K562 (cell line): ENCODE data around the gene ERVK3-1. TPM values are rescaled to one million over a fixed set of nuclear protein-coding genes. Genes with fewer than 3 reads are reported as not detected.

Experiments
- BACH1 ChIP-seq: fragments of 200-800 bp; sonication (Bioruptor generic); IDR thresholded peaks from 2 replicates; pipeline ENCODE4 v1.6.1; 2016; ENCODE audit warnings: missing genetic modification characterization, missing compliant biosample characterization
- CCAR2 ChIP-seq: fragments of 200-400 bp; formaldehyde crosslinking; IDR thresholded peaks from 2 replicates; pipeline ENCODE4 v1.6.1; 2017; ENCODE audit warnings: mild to moderate bottlenecking, low read depth, low read length
- GATA2 ChIP-seq: sonication (generic); formaldehyde crosslinking; IDR thresholded peaks from 2 replicates; pipeline ENCODE4 v1.4.0; 2020; ENCODE audit warnings: mild to moderate bottlenecking, missing genetic modification reagents
- HDAC8 ChIP-seq: fragments of 450-650 bp; IDR thresholded peaks from 2 replicates; pipeline ENCODE4 v1.6.1; 2016; ENCODE audit warnings: mild to moderate bottlenecking, missing genetic modification characterization, moderate library complexity, missing compliant biosample characterization
- MTA2 ChIP-seq: fragments of 450-650 bp; IDR thresholded peaks from 2 replicates; pipeline ENCODE4 v1.6.1; 2016; ENCODE audit warnings: low read depth
- NRF1 ChIP-seq, 2 experiments: fragments of 450-650 bp; IDR thresholded peaks in 1 of 2; conservative IDR thresholded peaks in 1 of 2; 2 replicates each; pipeline ENCODE4 v1.6.1; 2014; ENCODE audit warnings: mild to moderate bottlenecking in 2 of 2
- PHB ChIP-seq: fragments of 250-450 bp; sonication (Bioruptor Pico); IDR thresholded peaks from 2 replicates; pipeline ENCODE4 v1.5.0; 2021
- TSC22D4 ChIP-seq: fragments of 450-650 bp; IDR thresholded peaks from 2 replicates; pipeline ENCODE4 v1.6.1; 2016; ENCODE audit warnings: missing genetic modification characterization, missing biosample characterization, control low read depth
- ZNF121 ChIP-seq: sonication (generic); formaldehyde crosslinking; conservative IDR thresholded peaks from 2 replicates; pipeline ENCODE4 v1.8.0; 2022; ENCODE audit warnings: missing genetic modification reagents
- ZNF174 ChIP-seq: fragments of 250-450 bp; sonication (Bioruptor Pico); IDR thresholded peaks from 2 replicates; pipeline ENCODE4 v1.4.0; 2020; ENCODE audit warnings: mild to moderate bottlenecking
- ZNF3 ChIP-seq: fragments of 250-450 bp; sonication (Bioruptor Pico); IDR thresholded peaks from 2 replicates; pipeline ENCODE4 v1.5.0; 2021; ENCODE audit warnings: mild to moderate bottlenecking, moderate library complexity
- ZNF41 ChIP-seq: fragments of 250-450 bp; sonication (Bioruptor Pico); conservative IDR thresholded peaks from 2 replicates; pipeline ENCODE4 v1.4.0; 2020; ENCODE audit warnings: mild to moderate bottlenecking
- ZNF668 ChIP-seq: fragments of 250-450 bp; sonication (Bioruptor Pico); IDR thresholded peaks from 2 replicates; pipeline ENCODE4 v1.8.0; 2022; ENCODE audit warnings: mild to moderate bottlenecking, inconsistent platforms
- ZNF785 ChIP-seq: fragments of 250-450 bp; sonication (Bioruptor Pico); IDR thresholded peaks from 2 replicates; pipeline ENCODE4 v1.4.0; 2020; ENCODE audit warnings: mild to moderate bottlenecking
- polyA plus RNA-seq, 8 experiments: library from polyadenylated mRNA; depleted of rRNA in 4 of 8; stranded (reverse) in 5 of 8; unstranded in 3 of 8; fragments of >200 nt; fragmentation: Nextera tagmentation in 2 of 8; fragmentation: Illumina TruSeq in 1 of 8; extraction: Ambion mirVana in 2 of 8; extraction: Trizol in 1 of 8; gene quantifications; 2 replicates each; pipeline versions ENCODE4 v1.2.1 to v1.2.3, GENCODE V29; 2011 to 2014; ENCODE audit warnings: inconsistent platforms in 1 of 8, missing spikeins in 1 of 8
- total RNA-seq, 7 experiments: library from RNA; depleted of rRNA in 6 of 7; stranded (reverse); fragments of >200 nt in 6 of 7; fragmentation: Illumina TruSeq in 2 of 7; extraction: Trizol in 2 of 7; gene quantifications; 2 replicates each; pipeline versions ENCODE4 v1.2.1 to v1.2.3, GENCODE V29; 2011 to 2021; ENCODE audit warnings: low replicate concordance in 1 of 7
- TF ChIP-seq, protein P1 (sequence below): IDR thresholded peaks from 2 replicates; pipeline ENCODE4 v1.6.1; 2012; ENCODE audit warnings: low read depth, low read length, improper control_type of control experiment, borderline replicate concordance
- TF ChIP-seq, protein P2 (sequence below): fragments of 450-650 bp; IDR thresholded peaks from 2 replicates; pipeline ENCODE4 v1.6.1; 2016; ENCODE audit warnings: antibody characterized with exemption
- TF ChIP-seq, protein P3 (sequence below): fragments of 450-650 bp; formaldehyde crosslinking; IDR thresholded peaks from 2 replicates; pipeline ENCODE4 v1.4.0; 2020; ENCODE audit warnings: mild to moderate bottlenecking, mixed read lengths
- TF ChIP-seq, protein P4 (sequence below), 2 experiments: fragments of 450-650 bp; conservative IDR thresholded peaks; 2 replicates each; pipeline ENCODE4 v1.6.1; 2017; ENCODE audit warnings: mild to moderate bottlenecking in 2 of 2, moderate library complexity in 2 of 2
- TF ChIP-seq, protein P5 (sequence below): IDR thresholded peaks from 3 replicates; pipeline ENCODE4 v1.6.1; 2011; ENCODE audit warnings: borderline replicate concordance, mild to moderate bottlenecking; ENCODE audit not compliant: insufficient read length, insufficient read depth

The ERVK3-1 gene
- total and polyA plus RNA-seq, 9 of the 15 experiments (the other 6 are each of a cell fraction or from before 2014, with no cell fraction given): 87.6 to 299 (median 119) TPM

DNA sequence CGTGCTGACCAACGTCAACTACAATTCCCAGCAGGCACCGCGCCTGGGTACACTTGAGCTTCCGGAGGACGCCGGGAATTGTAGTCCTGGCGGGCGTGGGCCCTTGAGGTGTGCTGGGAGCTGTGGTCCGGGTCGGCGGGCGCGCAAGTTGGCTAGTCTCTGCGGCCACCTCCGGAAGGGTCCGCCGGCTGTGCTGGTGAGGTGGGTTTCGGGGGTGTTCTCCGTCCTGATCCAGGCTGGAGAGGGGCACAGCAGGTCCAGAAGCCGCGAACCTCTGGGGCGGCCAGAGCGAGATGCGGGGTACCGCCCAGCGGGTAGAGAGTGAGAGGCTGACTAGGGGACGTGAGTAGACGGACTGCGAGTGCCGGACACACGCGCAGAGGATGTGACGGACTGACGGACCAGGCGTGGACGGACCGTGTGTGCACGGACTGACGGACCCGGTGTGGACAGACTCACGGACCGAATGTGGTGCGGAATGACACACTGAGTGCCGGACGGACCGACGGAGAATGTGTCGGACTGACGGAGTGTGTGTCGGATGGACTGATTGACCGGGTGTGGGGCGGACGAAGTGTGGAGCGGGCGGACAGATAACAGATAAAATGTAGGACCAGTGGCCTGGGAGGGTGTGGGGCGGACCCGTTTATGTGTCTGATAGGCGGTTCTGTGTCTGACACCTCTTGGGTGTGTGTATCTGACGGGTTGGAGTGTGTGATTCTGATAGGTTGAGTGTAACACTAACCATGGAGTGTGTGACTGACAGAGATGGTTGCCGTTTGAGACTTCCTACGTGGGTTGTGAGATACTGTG lies 21.9 kb downstream of the ERVK3-1 start, which contains the start of gene ZSCAN22 (continued):
- peak; percentile 72 to 81 for TF ChIP-seq NRF1 (conservative IDR thresholded peaks at IDR 0.05 in 1 of 2, IDR thresholded peaks at IDR 0.05 in 1 of 2)
- no peak for TF ChIP-seq TSC22D4 (tag)
- TF ChIP-seq, protein P1, sequence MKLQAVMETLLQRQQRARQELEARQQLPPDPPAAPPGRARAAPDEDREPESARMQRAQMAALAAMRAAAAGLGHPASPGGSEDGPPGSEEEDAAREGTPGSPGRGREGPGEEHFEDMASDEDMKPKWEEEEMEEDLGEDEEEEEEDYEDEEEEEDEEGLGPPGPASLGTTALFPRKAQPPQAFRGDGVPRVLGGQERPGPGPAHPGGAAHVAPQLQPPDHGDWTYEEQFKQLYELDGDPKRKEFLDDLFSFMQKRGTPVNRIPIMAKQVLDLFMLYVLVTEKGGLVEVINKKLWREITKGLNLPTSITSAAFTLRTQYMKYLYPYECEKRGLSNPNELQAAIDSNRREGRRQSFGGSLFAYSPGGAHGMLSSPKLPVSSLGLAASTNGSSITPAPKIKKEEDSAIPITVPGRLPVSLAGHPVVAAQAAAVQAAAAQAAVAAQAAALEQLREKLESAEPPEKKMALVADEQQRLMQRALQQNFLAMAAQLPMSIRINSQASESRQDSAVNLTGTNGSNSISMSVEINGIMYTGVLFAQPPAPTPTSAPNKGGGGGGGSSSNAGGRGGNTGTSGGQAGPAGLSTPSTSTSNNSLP: no peak
- TF ChIP-seq, protein P2, sequence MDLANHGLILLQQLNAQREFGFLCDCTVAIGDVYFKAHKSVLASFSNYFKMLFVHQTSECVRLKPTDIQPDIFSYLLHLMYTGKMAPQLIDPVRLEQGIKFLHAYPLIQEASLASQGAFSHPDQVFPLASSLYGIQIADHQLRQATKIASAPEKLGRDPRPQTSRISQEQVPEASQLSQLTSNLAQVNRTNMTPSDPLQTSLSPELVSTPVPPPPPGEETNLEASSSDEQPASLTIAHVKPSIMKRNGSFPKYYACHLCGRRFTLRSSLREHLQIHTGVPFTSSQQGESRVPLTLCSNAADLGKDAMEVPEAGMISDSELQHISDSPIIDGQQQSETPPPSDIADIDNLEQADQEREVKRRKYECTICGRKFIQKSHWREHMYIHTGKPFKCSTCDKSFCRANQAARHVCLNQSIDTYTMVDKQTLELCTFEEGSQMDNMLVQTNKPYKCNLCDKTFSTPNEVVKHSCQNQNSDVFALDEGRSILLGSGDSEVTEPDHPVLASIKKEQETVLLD: no peak; the same call in 1 of the 2 replicates
- no peak for TF ChIP-seq ZNF3
- TF ChIP-seq, protein P3, sequence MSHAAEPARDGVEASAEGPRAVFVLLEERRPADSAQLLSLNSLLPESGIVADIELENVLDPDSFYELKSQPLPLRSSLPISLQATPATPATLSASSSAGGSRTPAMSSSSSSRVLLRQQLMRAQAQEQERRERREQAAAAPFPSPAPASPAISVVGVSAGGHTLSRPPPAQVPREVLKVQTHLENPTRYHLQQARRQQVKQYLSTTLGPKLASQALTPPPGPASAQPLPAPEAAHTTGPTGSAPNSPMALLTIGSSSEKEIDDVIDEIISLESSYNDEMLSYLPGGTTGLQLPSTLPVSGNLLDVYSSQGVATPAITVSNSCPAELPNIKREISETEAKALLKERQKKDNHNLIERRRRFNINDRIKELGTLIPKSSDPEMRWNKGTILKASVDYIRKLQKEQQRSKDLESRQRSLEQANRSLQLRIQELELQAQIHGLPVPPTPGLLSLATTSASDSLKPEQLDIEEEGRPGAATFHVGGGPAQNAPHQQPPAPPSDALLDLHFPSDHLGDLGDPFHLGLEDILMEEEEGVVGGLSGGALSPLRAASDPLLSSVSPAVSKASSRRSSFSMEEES (CRISPR knock-in tag): no peak
- TF ChIP-seq ZNF41: no peak
- TF ChIP-seq ZNF121: no peak
- TF ChIP-seq, protein P4, sequence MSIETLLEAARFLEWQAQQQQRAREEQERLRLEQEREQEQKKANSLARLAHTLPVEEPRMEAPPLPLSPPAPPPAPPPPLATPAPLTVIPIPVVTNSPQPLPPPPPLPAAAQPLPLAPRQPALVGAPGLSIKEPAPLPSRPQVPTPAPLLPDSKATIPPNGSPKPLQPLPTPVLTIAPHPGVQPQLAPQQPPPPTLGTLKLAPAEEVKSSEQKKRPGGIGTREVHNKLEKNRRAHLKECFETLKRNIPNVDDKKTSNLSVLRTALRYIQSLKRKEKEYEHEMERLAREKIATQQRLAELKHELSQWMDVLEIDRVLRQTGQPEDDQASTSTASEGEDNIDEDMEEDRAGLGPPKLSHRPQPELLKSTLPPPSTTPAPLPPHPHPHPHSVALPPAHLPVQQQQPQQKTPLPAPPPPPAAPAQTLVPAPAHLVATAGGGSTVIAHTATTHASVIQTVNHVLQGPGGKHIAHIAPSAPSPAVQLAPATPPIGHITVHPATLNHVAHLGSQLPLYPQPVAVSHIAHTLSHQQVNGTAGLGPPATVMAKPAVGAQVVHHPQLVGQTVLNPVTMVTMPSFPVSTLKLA (conservative IDR thresholded peaks at IDR 0.05): peak; percentile 90 to 96
- peak; percentile 23; the same call in 1 of the 2 replicates for TF ChIP-seq MTA2
- TF ChIP-seq GATA2: peak; percentile 12; the same call in 1 of the 2 replicates
- peak; percentile 84; the same call in 1 of the 2 replicates for TF ChIP-seq HDAC8 (tag)
- TF ChIP-seq ZNF174 (CRISPR knock-in tag): peak; percentile 66; the same call in 1 of the 2 replicates
- TF ChIP-seq, protein P5, sequence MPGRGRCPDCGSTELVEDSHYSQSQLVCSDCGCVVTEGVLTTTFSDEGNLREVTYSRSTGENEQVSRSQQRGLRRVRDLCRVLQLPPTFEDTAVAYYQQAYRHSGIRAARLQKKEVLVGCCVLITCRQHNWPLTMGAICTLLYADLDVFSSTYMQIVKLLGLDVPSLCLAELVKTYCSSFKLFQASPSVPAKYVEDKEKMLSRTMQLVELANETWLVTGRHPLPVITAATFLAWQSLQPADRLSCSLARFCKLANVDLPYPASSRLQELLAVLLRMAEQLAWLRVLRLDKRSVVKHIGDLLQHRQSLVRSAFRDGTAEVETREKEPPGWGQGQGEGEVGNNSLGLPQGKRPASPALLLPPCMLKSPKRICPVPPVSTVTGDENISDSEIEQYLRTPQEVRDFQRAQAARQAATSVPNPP: no peak
- no peak for TF ChIP-seq PHB (CRISPR knock-in tag)
- TF ChIP-seq ZNF668: no peak
- TF ChIP-seq ZNF785 (CRISPR knock-in tag): no peak
- peak; percentile 63; the same call in 1 of the 2 replicates for TF ChIP-seq BACH1 (tag)
- no peak for TF ChIP-seq CCAR2
